HG03520 (cell line): ENCODE results near the gene MRPS18A.

Source experiments
- ATAC-seq: cut with Tn5 transposase; IDR thresholded peaks from one replicate; pipeline ENCODE4 v1.9.1; 2021; ENCODE audit warnings: mild to moderate bottlenecking, moderate library complexity; ENCODE audit not compliant: unreplicated experiment

The MRPS18A gene

DNA sequence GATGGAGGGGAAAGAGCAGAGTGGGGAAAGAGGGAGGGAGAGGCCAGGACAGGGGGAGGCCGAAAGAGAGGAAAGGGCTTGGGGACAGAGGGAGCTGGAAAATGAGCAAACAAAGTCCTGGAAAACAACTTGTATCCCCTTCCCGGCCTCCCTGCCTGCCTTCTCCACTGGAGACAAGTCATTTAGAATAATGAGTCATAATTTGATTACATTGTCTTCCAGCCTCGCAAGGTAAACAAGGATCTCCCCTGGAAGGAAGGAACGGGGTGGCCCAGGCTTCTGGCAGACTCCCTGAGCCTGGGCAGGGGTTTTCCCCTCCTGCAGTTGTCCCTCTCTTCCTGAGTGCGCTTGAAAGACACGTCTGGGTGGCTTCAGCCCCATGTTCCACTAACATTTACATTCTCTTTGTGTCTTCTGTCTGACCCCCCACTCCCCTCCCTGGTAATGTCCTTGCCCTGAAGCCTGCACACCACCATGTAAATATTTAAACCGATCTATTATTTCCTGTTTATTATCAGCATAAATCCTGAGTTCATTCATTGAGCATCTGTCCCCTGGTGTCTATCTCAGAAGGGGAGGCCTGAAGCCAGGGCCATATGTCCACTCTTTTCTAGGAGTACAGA is 12.1 kb upstream of the MRPS18A start:
- ATAC-seq: no peak

DNA sequence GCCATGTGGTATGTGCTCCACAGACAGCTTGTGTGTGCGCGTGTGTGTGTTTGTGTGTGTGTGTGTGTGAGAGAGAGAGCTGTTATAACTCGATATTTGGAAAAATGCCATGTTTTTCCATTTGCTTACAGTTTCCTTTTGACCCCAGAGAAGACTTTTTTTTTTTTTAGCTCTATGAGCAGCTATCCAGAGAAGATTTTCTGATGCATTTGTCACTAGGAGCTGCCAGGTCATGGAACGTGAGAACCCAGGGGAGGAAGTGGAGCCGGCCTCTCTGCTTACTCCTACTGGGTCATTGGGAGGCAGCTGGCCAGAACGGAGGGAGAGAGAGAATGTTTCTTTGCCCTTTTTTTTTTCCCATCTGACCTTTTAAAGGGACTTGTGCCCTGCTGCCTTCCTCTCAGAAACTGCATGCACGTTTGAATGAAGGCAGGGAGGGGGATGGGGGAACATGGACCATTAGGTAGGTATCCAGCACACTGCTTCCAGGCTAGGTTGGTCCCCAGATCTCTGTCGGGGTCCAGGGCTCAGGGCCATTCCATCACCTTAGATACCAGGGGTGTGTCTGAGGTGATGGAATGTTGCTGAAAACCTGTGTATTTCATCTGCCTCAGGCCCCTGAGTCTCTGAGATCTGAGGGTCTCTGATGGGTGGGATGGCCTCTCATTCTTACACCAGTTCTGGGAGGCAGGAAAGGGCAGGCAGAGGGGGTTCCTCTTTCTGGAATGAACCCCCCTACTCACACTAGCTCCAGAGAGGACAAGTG is 11.2 kb upstream of the MRPS18A start:
- ATAC-seq: no peak

- ATAC-seq: no peak
Observed at GRCh38 chr6:43697421-43697820, 9.8 kb upstream of the MRPS18A start.

- ATAC-seq: no peak
Observed at GRCh38 chr6:43695967-43696291, 8.3 kb upstream of the MRPS18A start.

- no peak for ATAC-seq
Observed at GRCh38 chr6:43695215-43695966, 7.8 kb upstream of the MRPS18A start.

DNA sequence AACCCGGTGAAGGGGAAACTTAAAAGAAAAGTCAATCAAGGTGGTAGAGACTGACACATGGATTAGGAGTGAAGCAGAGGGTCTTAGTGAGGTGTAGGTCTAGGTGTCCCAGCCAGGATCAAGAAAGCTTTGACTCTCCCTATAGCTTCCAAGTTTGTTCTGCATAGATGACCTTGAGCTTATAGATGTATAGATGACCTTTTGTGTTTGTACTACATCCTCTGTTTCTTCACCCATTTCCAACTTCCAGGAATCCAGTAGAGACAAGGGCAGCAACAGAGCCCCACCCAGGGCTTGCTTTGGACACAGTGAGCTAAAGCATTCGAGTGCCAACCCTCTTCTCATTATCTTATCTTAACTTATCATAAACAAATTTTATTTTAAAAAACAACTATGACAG is 1.8 kb upstream of the MRPS18A start:
- no peak for ATAC-seq

- no peak for ATAC-seq
Observed at GRCh38 chr6:43687079-43687436, 533 bp downstream of the MRPS18A start.

- peak; percentile 53 for ATAC-seq
Observed at GRCh38 chr6:43683708-43684455, 3.7 kb downstream of the MRPS18A start.

GRCh38 chr6:43682724-43683429 is 4.7 kb downstream of the MRPS18A start:
- no peak for ATAC-seq

- no peak for ATAC-seq
Observed at GRCh38 chr6:43681303-43681702, 6.3 kb downstream of the MRPS18A start.

- ATAC-seq: no peak
Observed at GRCh38 chr6:43680308-43681200, 7.0 kb downstream of the MRPS18A start.

- ATAC-seq: no peak
Observed at GRCh38 chr6:43679057-43679456, 8.5 kb downstream of the MRPS18A start.

DNA sequence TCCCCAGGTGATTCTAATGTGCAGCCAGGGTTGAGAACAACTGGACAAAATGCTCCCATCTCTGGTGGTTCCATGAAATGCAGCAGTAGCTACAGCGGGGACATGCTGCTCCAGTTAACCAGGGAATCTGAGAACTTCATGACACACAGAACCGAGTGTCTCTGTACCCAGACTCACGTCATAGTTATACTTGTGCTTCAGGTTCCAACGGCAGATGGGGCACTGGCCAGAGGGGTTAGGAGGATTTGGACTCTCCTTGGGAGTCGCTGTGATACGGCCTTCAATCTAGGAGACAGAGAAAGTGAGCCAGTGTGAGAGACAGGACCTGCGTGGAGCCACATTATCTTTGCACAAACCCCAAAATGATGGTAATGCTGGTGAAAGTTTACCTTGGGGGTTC is 9.2 kb downstream of the MRPS18A start:
- ATAC-seq: no peak

DNA sequence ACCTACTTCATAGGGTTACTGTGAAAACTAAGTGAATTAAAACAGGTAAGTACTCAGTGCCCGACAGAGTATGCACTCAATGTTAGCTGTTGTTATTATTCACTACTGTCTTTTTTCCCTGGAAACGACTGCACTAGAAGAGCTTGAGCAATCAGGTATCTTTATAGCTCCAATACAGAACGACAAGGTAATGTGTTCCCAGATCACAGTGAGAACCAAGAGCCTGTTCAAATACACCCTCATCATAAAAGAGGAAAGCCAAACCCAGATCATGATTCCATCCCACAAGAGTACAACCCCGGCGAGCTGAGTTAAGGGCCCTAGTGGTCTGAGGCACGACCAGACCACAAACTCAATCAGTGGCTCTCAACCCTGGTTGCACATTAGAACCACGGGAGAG is 9.8 kb downstream of the MRPS18A start:
- no peak for ATAC-seq

DNA sequence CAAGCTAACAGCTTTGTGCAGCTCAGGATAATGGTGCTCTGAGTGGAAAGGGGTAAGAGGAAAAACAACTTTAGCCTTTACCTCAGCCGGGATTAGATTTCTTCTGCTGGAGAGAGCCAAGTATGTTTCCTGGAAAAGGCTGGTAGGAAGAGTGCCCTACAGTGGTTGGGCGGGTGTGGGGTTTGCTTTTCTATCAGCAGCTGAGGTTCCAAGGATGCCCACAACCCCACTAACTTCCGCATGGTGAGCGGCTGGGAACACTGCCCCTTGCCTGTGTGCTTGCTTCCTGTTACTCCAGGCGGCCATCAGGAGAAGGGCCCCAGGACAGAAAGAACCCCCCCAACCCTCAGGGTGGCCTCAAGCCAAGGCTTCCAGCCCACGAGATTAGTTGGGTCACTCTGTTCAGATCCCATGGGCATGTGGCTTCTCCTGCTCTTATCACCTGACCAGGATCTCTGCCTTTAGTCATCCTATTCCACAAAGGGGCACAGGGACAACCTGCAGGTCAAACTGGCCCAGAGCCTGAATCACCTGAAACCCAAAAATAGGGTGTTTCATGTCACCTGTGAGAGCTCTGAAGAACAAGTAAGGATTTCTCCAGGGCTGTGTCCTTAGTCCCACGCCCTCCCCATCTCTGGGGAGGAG is 10.5 kb downstream of the MRPS18A start:
- no peak for ATAC-seq

DNA sequence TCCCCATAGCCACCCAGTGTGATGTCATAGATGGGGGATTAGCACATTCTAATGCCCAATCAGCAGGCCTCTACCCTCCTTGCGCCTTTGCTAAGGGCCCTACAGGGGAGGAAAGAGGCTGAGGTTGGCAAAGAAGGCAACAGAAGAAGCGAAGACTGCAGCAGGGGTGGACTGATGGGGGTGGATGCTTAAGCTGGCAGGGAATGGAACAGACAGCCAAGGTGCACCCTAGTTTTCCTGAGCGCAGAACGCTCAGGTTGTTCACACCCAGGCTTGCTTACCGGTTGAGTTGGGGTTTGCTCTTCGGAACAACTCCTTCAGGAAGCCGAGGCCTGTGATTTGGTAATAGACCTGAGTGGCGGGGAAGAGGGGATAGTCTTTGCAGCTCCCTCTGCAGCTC is 12.7 kb downstream of the MRPS18A start:
- no peak for ATAC-seq

GRCh38 chr6:43674291-43674690 is 13.3 kb downstream of the MRPS18A start:
- ATAC-seq: no peak

DNA sequence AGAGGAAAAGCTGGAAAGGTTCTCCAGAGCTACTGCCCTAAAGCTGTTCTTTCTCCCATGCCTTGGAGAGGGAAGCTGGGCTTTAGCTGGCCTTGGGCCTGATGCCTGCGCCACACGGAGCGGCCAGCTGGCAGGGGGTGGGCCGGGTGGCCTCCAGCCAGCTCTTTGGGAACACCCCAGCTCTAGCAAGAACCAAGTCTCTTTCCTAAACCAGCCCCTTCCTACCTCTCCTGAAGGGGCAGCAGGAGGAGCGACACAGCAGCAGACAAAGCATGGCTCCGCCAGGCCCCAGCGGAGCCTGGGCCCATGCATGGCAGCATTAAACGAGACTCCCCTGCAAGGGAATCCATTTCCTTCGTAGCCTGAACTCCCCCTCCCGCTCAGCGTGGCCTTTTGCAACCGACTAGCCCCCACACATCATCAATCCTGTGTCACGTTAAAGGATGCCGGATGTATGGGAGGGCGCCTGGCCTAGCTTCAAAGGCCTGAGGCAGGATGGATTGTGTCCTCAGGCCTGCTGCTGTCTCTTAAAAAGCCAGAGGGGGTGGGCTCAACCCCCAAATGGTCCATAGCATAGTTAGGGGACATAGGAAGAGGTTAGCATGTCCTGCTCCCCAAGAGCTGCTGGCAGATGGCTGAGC is 14.0 kb downstream of the MRPS18A start:
- ATAC-seq: no peak
